NCI-H2107 treated with DMSO at 0.1 percent for 48 hours (cell line): ENCODE data around the gene ZBTB7B.

Experiments
- DNase-seq: peaks from one replicate; lab custom pipeline; 2025; ENCODE audit not compliant: unreplicated experiment; lab: John Stamatoyannopoulos, UW

ZBTB7B gene

GRCh38 chr1:155001675-155002463 lies 733 bp upstream of the ZBTB7B start:
- DNase-seq = peak; percentile 99

DNA sequence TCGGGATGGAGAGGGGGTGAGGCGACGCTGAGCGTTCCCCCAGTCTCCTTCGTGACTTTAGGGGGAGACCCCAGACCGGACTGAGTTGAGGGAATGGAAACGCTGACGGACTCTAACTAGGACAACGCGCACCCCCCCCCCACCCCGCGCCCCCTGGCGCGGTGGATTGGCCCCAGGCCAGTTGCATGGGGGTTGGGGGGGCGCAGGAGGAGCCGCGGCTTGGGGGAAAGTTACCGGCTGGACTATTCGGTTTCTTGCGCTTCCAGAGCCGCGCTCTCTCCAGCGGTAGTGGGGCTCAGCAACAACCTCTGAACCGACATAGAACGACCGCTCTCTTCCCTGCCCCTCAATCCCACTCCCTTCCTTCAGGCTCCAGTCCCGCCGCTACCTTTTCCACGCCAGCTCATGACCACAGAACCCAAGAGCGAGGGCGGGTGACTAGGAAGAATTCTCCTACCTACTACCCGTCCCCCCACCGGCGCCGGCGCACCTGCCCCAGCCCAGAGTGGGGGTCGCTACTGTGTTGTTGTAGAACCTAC lies 694 bp downstream of the ZBTB7B start:
- peak; percentile 37 for DNase-seq

DNA sequence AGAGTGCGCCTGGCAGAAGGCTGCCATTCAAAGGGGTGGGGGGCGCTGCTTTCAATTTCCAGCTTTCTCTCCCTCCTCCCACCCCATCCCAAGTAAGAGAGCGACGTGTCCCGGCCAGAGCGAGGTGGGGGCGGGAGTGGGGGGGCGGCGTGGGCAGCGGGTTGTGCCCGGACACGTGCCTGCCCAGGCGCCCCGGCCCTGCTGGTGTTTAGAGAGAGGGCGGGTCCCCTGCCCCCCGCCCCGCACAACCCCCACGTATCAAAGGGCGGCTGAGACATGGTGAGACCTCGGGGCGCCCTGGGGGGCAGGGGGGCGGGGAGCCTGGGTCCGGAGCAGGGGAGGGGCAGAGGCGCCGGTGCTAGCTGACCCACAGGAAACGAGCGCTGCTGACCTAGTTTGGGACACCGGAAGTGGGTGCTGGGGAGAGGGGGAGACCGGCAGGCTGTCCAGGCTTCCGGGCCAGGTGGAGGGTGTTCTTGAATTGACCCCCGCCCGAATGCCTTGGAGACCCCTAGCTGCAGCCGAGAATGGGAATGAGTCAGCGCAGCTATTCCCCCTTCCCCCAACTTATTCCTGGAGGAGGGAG lies 1.3 kb downstream of the ZBTB7B start:
- no peak for DNase-seq

- no peak for DNase-seq
These were observed 1.9 kb downstream of the ZBTB7B start for GRCh38 chr1:155004352-155005075.

GRCh38 chr1:155005076-155006011 lies 2.7 kb downstream of the ZBTB7B start:
- DNase-seq = no peak

DNA sequence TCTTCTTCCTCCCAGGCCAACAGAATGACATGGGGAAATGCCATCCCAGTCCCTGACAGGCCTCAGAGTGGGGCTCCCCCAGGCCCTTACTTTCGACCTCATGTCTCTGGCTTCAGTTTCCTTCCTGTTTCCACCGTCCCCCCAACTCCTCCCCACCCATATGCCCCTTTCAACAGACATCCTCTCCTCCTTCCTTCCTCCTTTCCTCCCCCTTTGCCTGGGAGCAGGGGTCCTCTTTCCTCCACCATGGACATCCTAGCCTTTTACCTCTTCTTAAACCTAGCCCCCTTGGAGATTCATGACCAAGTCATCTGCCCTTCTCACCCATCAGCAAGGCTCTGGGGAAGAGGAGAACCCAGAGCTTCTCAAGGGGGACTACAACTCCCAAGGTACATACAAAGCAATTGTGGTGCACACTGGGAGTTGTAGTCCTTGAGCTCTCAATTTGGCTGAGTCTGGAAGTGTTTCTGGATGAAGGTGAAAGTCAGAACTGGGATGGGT lies 4.0 kb downstream of the ZBTB7B start:
- DNase-seq = no peak

- DNase-seq = no peak
These were observed 4.7 kb downstream of the ZBTB7B start for GRCh38 chr1:155007251-155007828.

DNA sequence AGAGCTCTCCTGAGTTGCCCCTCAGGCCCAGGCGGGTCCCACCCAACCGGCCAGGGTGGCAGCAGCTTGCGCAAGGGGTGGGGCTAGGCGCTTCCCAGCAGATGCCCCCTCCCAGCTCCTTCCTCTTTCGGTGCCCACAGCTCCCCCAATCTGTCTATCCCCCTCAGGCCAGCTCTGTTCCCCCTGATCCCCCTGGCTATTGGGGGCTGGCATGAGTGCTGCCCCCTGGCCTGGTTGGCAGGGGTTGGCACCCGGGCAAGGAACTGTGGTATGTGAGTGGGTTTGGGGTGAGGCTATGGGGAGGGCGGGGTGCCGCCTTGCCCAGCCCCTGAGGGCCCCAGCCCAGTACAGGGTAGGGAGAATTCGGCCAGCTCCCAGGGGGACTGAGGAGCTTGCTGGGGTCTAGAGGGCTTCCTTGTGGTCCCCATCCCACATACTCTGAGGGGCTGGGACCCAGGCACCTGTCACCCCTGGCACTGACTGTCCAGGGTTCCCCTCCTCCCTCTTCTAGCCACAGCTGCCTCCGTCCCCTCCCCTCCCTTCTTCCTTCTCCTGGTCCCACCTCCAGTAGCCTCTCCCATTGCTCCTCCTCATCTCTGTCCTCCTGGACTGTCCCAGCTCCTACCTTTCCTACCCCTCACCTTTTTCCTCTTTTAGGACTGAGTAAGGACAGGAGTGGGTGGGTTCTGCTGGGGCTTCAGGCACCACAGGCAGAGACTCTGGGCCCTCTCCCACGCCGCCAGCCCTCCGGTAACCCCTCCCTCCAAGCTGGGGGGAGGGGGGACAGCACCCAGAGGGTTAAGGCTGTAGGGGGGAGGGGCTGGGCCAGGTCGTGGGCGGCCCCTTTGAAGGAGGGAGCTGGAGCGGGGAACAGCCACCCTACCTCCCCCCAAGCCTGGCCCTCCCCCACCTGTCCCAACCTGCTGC lies 5.7 kb downstream of the ZBTB7B start:
- no peak for DNase-seq

GRCh38 chr1:155009221-155009711 lies 6.7 kb downstream of the ZBTB7B start:
- DNase-seq = no peak

DNA sequence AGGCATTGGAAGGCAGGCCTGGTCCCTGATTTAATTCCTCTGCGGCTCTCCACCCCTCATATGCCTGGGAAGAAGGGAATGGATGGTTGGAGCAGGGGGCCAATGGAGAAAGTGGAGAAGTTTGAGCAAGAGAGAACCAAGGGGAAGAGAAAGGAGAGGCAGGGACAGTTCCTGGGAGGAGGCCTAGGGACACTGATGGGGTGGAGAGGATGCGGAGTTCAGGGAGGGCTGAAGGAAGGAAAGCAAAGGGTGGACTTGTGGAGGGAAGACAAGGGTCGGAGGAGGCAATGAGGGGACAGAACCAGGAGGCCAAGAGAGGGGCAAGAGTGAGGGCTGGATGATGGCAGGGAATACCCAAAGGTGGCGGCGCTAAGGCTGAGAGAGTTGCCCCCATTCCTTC lies 7.1 kb downstream of the ZBTB7B start:
- no peak for DNase-seq

DNA sequence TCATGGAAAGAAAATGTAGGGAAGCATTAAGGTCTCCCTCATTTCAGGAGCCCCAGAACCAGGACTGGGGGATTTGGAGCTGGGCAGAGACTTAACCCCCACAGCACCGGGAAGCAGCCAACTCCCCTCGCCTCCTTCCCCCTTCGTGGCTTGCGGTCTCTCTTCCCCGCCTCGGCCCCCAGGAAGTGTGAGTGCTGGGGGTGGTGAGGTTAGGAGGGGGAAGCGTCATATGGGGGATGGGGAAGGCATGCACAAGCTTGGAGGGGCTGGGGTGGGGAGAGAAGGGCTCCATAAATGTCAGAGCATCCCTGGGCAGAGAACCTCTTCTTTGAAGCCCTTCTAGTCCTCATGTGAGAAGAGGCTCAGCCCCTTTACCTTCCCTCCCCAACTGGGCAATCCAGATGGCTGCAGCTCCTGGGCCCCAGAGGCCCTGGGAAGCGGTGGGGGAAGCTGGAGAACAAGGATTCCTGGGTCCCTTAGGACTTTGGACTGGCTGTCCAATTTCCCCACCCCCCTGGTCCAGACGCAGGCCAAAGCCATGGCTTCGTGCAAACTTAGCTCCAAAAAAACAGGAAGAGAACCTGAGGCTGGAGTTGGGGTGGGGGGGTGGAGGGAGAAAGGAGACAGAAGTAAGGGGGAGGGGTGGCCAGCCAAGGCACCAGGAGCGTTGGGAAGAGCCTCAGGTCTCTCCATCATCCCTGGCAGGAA lies 7.8 kb downstream of the ZBTB7B start:
- no peak for DNase-seq

DNA sequence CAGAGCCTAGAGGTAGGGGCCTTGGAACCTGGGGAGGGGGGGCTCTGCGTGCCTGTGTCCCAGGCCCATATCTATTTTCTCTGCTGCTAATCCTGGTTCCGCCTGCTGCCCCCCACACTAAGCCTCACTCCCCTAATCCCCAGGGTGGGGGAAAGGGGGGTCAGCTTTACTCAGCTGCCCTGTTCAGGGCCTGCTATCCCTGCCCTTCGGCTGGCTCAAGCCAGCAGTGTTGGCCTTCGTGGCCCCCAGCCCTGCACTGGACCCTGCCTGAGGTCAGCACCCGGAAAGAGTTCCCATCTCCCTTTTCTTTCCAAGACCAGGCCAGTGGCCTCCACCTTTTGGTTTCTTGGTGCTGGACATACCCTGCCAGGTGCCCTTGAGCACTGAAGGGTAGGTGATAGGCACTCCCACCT lies 8.4 kb downstream of the ZBTB7B start:
- DNase-seq = no peak

DNA sequence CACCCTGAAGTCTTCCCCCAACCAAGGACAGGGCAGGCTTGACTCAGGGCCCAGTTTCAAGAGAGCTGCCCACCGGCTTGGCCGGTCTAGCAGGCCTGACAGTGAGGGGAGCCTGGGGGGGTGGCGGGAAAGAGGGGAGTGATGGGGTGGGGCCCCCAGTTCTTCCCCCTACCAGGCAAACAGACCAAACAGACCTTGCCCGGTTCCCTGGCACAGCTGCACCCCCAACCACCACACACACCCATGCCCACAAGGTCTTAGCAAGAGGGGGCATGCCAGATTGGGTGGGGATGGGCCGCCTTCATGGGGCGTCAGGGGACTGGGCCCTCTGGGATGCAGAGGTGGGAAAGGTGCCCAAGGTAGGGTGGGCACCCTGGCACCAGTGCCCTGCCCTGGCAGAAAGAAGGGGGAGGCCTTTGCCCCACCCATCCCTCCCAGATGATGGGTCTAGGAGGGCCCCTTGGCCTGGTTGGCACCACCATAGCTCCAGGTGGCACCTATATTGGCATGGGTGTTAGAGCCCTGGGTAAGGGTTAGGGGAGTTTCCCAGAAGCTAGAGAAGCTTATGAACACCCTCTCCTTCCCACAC lies 8.9 kb downstream of the ZBTB7B start:
- DNase-seq = no peak

- peak; percentile 61 for DNase-seq
These were observed 9.5 kb downstream of the ZBTB7B start for GRCh38 chr1:155012026-155012546.

- no peak for DNase-seq
These were observed 10.4 kb downstream of the ZBTB7B start for GRCh38 chr1:155012776-155013602.

- DNase-seq = no peak
These were observed 11.0 kb downstream of the ZBTB7B start for GRCh38 chr1:155013632-155014031.
